Gastroesophageal sphincter (tissue), 4 donors: ENCODE data around the gene CIZ1. TPM values are rescaled to one million over a fixed set of nuclear protein-coding genes. Genes with fewer than 3 reads are reported as not detected.

Experiments
- ATAC-seq: fragments of 150-250 bp; one replicate; pipeline ENCODE4 v1.9.1; 2016; ENCODE audit warnings: mild to moderate bottlenecking, moderate library complexity
- H3K27ac ChIP-seq, 4 donors: fragments of 200-600 bp; sonication (generic) in 3 of 4; 1 replicate in 3 of 4; 2 replicates in 1 of 4; pipeline ENCODE4 v1.5.1; 2016 to 2019
- H3K27me3 ChIP-seq: fragments of 200-600 bp; sonication (generic); one replicate; pipeline ENCODE4 v1.5.1; 2019
- H3K36me3 ChIP-seq, 2 donors: fragments of 200-600 bp; sonication (generic); one replicate each; pipeline ENCODE4 v1.5.1; 2019; ENCODE audit warnings: control low read depth in 1 of 2
- H3K4me1 ChIP-seq, 3 donors: fragments of 200-600 bp; sonication (generic); 1 replicate in 2 of 3; 2 replicates in 1 of 3; pipeline ENCODE4 v1.5.1; 2016 to 2019; ENCODE audit warnings: control low read depth in 2 of 3
- H3K4me3 ChIP-seq, 2 donors: fragments of 200-600 bp; sonication (generic); one replicate each; pipeline ENCODE4 v1.5.1; 2019; ENCODE audit warnings: mild to moderate bottlenecking in 1 of 2, moderate library complexity in 1 of 2
- H3K9me3 ChIP-seq, 3 donors: fragments of 200-600 bp; sonication (generic); one replicate each; pipeline ENCODE4 v1.5.1; 2017 to 2019; ENCODE audit warnings: control low read depth in 2 of 3
- EP300 ChIP-seq: sonication (generic); formaldehyde crosslinking; IDR thresholded peaks from one replicate; pipeline ENCODE4 v1.6.1; 2017; ENCODE audit warnings: antibody characterized with exemption, mild to moderate bottlenecking
- POLR2A ChIP-seq, 2 donors: fragments of 450-650 bp; IDR thresholded peaks; one replicate each; pipeline ENCODE4 v1.6.1; 2017; ENCODE audit warnings: antibody characterized with exemption in 2 of 2, mild to moderate bottlenecking in 2 of 2, moderate library complexity in 1 of 2
- POLR2AphosphoS5 ChIP-seq: sonication (generic); formaldehyde crosslinking; IDR thresholded peaks from one replicate; pipeline ENCODE4 v1.6.1; 2017; ENCODE audit warnings: antibody characterized with exemption
- WGBS, 2 donors: methylation state at CpG; one replicate each; pipeline ENCODE4 v1.1.5; 2018; ENCODE audit warnings: low coverage in 1 of 2; 5-methylcytosine and 5-hydroxymethylcytosine counted together
- total RNA-seq, 4 donors: library from RNA; depleted of rRNA; stranded (reverse); fragments of >200 nt; gene quantifications; one replicate each; pipeline ENCODE4 v1.1.0, GENCODE V29; 2016
- TF ChIP-seq, protein P1 (sequence below), 4 experiments: fragments of 200-600 bp in 2 of 4; fragments of 450-650 bp in 2 of 4; sonication (generic) in 1 of 4; IDR thresholded peaks; one replicate each; pipeline ENCODE4 v1.5.1; 2017 to 2019; ENCODE audit warnings: antibody characterized with exemption in 4 of 4, mild to moderate bottlenecking in 2 of 4, moderate library complexity in 2 of 4

The CIZ1 gene
- total RNA-seq, 4 donors from 2014 or later, result 41.7 to 83.9 (median 58.1) TPM

DNA sequence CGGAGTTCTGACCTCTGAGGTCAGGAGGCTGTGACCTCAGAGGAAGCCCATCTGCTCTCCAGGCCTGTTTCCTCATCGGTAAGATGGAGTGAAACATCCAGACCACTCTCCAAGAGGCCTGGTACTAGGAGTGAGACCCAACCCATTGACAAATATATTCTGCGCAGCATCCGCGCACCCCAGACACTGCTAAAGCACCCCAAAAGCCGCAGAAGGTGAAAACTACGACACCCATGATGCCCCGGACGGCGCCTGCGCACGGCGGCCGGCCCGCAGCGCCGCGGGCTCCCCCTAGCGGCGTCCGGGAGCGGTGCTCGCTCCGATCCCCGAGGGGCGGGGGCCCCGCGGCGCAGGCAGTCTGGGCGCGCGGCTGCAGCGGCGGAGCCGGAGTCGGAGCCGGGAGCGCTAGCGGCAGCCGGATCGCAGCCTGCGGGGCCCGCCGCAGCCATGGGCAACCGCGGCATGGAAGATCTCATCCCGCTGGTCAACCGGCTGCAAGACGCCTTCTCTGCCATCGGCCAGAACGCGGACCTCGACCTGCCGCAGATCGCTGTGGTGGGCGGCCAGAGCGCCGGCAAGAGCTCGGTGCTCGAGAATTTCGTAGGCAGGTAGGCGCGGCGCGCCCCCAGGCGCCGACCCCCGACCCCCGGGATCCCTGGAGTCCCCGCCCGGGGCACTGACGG, 11.8 kb upstream of the CIZ1 start, which contains the start of gene DNM1:
TSS of gene DNM1 (plus strand) at position 356 of the 683 bp plus-strand sequence. CDS start at position 448, 92 bp downstream.
- TF ChIP-seq POLR2A (IDR thresholded peaks at IDR 0.05) (peak in 1 of 2 donors; percentile 57), EP300 (no peak), POLR2AphosphoS5 (no peak)
- TF ChIP-seq, protein P1, sequence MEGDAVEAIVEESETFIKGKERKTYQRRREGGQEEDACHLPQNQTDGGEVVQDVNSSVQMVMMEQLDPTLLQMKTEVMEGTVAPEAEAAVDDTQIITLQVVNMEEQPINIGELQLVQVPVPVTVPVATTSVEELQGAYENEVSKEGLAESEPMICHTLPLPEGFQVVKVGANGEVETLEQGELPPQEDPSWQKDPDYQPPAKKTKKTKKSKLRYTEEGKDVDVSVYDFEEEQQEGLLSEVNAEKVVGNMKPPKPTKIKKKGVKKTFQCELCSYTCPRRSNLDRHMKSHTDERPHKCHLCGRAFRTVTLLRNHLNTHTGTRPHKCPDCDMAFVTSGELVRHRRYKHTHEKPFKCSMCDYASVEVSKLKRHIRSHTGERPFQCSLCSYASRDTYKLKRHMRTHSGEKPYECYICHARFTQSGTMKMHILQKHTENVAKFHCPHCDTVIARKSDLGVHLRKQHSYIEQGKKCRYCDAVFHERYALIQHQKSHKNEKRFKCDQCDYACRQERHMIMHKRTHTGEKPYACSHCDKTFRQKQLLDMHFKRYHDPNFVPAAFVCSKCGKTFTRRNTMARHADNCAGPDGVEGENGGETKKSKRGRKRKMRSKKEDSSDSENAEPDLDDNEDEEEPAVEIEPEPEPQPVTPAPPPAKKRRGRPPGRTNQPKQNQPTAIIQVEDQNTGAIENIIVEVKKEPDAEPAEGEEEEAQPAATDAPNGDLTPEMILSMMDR (IDR thresholded peaks at IDR 0.05), result peak in 3 of 4 experiments; percentile 94 to 97 (median 96)
- WGBS, 2 donors, result 0% methylated on average over 2 of the region's 72 CpGs
- peak within 1 kb of the TSS; percentile 38 to 73 for H3K4me3 ChIP-seq
- H3K4me1 ChIP-seq, result peaks cover 0 to 20% (median 5%) of the 10 kb centered on the region in 3 donors
- ATAC-seq, result peak; percentile 88
- peak within 1 kb of the TSS in 3 of 4 donors; percentile 47 to 76 (median 55) for H3K27ac ChIP-seq
- H3K27me3 ChIP-seq, result peaks cover 31% of the 10 kb centered on the region
- no peaks in the 10 kb centered on the region for H3K36me3 ChIP-seq
- H3K9me3 ChIP-seq, result no peaks in the 10 kb centered on the region

DNA sequence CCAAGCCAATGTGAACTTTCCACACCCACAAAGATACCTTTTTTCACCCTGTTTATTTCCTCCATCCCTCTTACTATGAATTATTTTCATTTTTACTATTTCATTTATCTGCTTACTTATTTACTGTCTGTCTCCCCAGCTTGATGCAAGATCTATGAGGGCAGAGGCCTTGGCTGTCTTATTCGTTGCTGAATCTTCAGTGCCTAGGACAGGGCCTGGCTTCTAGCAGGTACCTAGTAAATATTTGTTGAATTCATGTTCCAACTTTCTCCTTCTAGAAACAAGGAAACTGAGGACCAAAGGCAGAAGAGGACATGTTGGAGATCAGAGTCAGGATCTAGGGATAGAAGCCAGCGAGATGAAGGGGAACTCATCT, 11.3 kb upstream of the CIZ1 start:
- ATAC-seq, result no peak
- Histone ChIP-seq H3K9me3 (no peaks in the 10 kb centered on the region), H3K4me1 (peaks cover 0 to 20% (median 5%) of the 10 kb centered on the region in 3 donors), H3K36me3 (no peaks in the 10 kb centered on the region), H3K27ac (peak overlapping the region in 2 of 4 donors; percentile 55 to 76), H3K4me3 (peak overlapping the region in 1 of 2 donors; percentile 73), H3K27me3 (peaks cover 31% of the 10 kb centered on the region)
- WGBS, 2 donors, result 5% methylated on average over 2 of the region's 2 CpGs
- TF ChIP-seq POLR2AphosphoS5 (no peak), POLR2A (IDR thresholded peaks at IDR 0.05) (no peak), EP300 (no peak)
- TF ChIP-seq, protein P1 (IDR thresholded peaks at IDR 0.05), result no peak

DNA sequence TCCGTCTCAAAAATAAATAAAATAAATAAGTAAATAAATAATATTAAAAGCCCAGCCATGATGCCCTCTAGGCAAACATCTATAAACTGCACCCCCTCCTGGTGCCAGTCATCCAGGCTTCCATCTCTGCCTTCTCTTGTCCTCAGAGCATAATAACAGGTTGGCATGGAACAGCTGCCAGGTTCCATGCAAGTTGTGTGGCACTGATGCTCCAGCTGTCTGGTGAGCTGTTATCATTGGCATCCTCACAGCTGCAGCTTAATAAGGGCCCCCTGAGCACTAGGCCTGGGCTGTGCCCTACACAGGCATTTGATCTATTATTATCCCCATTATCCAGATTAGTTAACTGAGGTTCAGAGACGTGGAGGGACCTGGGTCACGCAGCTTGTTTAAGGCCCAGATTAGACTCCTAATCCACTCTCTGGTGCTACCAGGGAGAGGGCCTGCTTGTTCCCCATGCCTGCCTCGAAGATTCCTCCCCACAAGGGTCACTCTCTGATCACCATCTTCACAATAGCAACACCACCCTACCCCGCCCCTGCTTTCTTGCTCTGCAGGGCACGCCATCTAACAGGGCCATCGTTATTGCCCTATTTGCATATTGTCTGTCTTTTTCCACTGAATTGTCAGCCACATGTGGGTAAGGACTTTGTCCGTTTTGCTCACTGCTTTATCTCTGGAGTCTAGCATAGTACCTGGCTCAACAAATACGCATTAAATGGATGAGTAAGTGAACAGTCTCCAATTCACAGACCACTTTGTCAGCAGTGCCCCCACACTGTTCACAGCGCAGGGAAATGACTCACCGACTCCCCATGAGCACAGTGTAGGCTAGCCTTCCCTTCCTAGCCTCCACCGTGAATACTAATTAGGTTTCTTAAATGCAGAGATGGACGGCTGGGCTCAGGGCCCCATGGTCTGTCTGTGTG, 10.3 kb upstream of the CIZ1 start:
- 77 to 86% methylated on average over 3 to 7 of the region's 13 CpGs for WGBS, 2 donors
- Histone ChIP-seq H3K27ac (no peak overlapping the region), H3K36me3 (no peaks in the 10 kb centered on the region), H3K4me3 (no peak overlapping the region), H3K9me3 (no peaks in the 10 kb centered on the region), H3K27me3 (peaks cover 31% of the 10 kb centered on the region), H3K4me1 (peaks cover 0 to 20% (median 5%) of the 10 kb centered on the region in 3 donors)
- ATAC-seq, result no peak
- TF ChIP-seq POLR2A (IDR thresholded peaks at IDR 0.05) (no peak), POLR2AphosphoS5 (no peak), EP300 (no peak)
- TF ChIP-seq, protein P1 (IDR thresholded peaks at IDR 0.05), result no peak

DNA sequence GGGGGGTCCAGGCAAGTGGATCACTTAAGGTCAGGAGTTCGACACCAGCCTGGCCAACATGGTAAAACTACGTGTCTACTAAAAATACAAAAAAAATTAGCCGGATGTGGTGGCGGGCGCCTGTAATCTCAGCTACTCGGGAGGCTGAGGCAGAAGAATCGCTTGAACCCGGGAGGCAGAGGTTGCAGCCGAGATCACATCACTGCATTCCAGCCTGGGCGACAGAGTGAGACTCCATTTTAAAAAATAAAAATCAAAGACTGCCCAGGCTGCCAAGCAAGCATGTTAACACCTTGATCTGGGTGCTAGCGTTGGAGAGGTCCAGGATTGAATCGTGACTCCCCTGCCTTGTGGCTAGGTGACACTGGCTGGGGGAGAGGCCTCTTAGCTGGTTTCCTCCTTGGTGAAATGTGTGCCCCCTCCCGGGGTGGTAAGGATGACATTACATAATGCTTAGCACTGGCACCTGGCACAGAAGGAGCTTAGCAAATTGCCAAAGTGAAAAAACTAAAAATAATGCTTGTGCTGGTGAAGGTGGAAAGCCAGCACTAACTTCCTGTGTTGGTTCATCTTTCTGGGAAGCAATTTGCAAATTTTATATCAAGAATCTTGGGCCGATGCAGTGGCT, 2.2 kb upstream of the CIZ1 start:
- H3K27me3 ChIP-seq, result no peaks in the 10 kb centered on the region
- 83 to 94% methylated on average over 3 to 14 of the region's 14 CpGs for WGBS, 2 donors
- H3K4me3 ChIP-seq, result peak overlapping the region in 1 of 2 donors; percentile 94
- TF ChIP-seq POLR2A (IDR thresholded peaks at IDR 0.05) (no peak), POLR2AphosphoS5 (no peak), EP300 (no peak)
- TF ChIP-seq, protein P1 (IDR thresholded peaks at IDR 0.05), result no peak
- peaks cover 0 to 29% (median 9%) of the 10 kb centered on the region in 3 donors for H3K4me1 ChIP-seq
- ATAC-seq, result no peak
- no peaks in the 10 kb centered on the region for H3K9me3 ChIP-seq
- peaks cover 0 to 17% of the 10 kb centered on the region in 2 donors for H3K36me3 ChIP-seq
- H3K27ac ChIP-seq, result peak overlapping the region in 3 of 4 donors; percentile 89 to 95 (median 93)
